Ascending aorta (tissue), 2 donors: ENCODE measurements around the gene KCND3. TPM values are rescaled to one million over a fixed set of nuclear protein-coding genes. Genes with fewer than 3 reads are reported as not detected.
A peak's percentile ranks its signal among the peaks of the same experiment; 100 is the strongest.

ENCODE experiments used
- DNase-seq, 2 donors: peaks; one replicate each; pipeline ENCODE4 v3.0.0-alpha.2; 2019; ENCODE audit warnings: low spot score in 2 of 2
- H3K27ac ChIP-seq, 2 donors: fragments of 200-600 bp; sonication (generic); one replicate each; pipeline ENCODE4 v1.5.1; 2016 to 2017; ENCODE audit warnings: mild to moderate bottlenecking in 1 of 2
- H3K27me3 ChIP-seq: fragments of 200-600 bp; sonication (generic); one replicate; pipeline ENCODE4 v1.5.1; 2017
- H3K36me3 ChIP-seq, 2 donors: fragments of 200-600 bp; sonication (generic); one replicate each; pipeline ENCODE4 v1.5.1; 2016
- H3K4me1 ChIP-seq, 2 donors: fragments of 200-600 bp; sonication (generic); one replicate each; pipeline ENCODE4 v1.5.1; 2016 to 2017; ENCODE audit warnings: mild to moderate bottlenecking in 1 of 2
- H3K4me3 ChIP-seq, 2 donors: fragments of 200-600 bp; sonication (generic); one replicate each; pipeline ENCODE4 v1.5.1; 2016 to 2017; ENCODE audit warnings: mild to moderate bottlenecking in 1 of 2
- H3K9me3 ChIP-seq, 2 donors: fragments of 200-600 bp; sonication (generic); one replicate each; pipeline ENCODE4 v1.5.1; 2016
- intact Hi-C: fragments of 100-400 bp; cut with DNase I; formaldehyde crosslinking; loops from one replicate; pipeline ENCODE4 v1.15.1; 2023
- total RNA-seq: library from RNA; depleted of rRNA; stranded (reverse); fragments of >200 nt; gene quantifications from one replicate; pipeline ENCODE4 v1.1.0, GENCODE V29; 2016
- TF ChIP-seq, protein P1 (sequence below), 3 experiments: fragments of 200-600 bp in 2 of 3; fragments of 450-650 bp in 1 of 3; sonication (generic) in 2 of 3; IDR thresholded peaks; one replicate each; pipeline ENCODE4 v1.5.1; 2016 to 2019; ENCODE audit warnings: antibody characterized with exemption in 3 of 3, mild to moderate bottlenecking in 1 of 3, moderate library complexity in 1 of 3

Gene KCND3
- total RNA-seq, 1 donor from 2014 or later: 13.3 TPM

DNA sequence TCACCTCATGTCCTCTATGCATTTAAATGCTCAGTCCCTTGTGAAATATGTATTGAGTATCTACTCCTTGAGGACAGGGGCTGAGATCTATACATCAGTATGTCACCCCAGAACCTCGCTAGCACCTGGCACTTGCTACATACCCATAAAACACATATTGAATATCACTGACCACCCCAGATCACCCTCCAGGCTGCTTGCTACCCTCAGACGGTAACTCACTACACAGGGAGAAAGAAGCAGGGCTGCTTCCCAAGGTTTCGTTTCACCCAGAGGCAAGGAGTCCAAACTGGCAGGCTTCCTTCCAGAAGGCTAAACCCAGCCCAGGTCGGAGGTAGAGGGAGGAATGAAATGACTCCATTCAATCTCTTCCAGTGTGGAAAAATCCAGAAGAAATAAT is 258.8 kb downstream of the KCND3 start:
- H3K4me1 ChIP-seq: peaks cover 0 to 5% of the 10 kb centered on the region in 2 donors
- TF ChIP-seq, protein P1, sequence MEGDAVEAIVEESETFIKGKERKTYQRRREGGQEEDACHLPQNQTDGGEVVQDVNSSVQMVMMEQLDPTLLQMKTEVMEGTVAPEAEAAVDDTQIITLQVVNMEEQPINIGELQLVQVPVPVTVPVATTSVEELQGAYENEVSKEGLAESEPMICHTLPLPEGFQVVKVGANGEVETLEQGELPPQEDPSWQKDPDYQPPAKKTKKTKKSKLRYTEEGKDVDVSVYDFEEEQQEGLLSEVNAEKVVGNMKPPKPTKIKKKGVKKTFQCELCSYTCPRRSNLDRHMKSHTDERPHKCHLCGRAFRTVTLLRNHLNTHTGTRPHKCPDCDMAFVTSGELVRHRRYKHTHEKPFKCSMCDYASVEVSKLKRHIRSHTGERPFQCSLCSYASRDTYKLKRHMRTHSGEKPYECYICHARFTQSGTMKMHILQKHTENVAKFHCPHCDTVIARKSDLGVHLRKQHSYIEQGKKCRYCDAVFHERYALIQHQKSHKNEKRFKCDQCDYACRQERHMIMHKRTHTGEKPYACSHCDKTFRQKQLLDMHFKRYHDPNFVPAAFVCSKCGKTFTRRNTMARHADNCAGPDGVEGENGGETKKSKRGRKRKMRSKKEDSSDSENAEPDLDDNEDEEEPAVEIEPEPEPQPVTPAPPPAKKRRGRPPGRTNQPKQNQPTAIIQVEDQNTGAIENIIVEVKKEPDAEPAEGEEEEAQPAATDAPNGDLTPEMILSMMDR (IDR thresholded peaks at IDR 0.05): no peak
- H3K4me3 ChIP-seq: no peak overlapping the region

DNA sequence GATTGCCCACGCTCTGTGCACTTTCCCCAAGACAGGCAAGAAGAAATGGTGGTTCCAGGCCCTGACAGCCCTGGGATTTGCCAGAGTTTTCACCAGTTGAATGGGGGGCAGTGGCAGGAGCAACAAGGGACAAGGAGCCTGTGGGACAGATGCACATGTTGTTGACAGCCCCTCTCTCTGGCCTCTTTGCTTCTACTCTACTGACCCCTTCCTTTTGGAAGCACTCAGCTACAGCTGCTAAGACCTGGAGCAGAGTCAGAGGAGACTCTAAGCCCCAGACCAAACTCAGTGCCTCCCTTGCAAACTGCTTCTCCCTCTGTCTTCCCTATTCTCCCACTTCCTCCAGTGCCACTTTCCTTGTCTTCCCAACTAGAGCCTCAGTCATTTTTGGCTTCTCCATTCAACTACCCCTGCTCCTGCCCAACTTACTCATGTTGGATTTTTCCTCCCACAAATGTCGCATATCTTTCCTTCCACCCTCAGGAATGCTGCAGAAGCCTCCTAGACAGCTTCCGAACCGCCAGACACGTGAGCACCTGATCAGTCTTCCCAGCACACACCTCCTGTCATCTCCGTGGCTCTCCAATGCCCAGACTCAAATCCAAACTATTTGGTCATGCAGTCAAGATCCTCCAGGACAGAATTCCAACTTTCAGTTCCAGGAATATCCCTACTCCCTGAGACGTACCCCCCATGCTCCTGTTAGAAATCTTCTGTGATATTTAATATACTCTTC is 259.4 kb downstream of the KCND3 start:
- Histone ChIP-seq H3K4me3 (no peak overlapping the region), H3K27ac (peak overlapping the region in 1 of 2 donors; percentile 6), H3K27me3 (no peaks in the 10 kb centered on the region), H3K36me3 (peaks cover 0 to 14% of the 10 kb centered on the region in 2 donors), H3K9me3 (no peaks in the 10 kb centered on the region), H3K4me1 (peaks cover 0 to 5% of the 10 kb centered on the region in 2 donors)
- intact Hi-C loops: loop anchor here (10.0 kb wide), 1 partner anchor 975 kb away; the partner anchor contains the start of gene RHOC
- DNase-seq: no peak
- TF ChIP-seq, protein P1 (IDR thresholded peaks at IDR 0.05): no peak

More for the DNA sequence above, 258.8 kb downstream of the KCND3 start:
- H3K36me3 ChIP-seq: peaks cover 0 to 14% of the 10 kb centered on the region in 2 donors
- H3K27ac ChIP-seq: no peak overlapping the region
- intact Hi-C loops: loop anchor here (10.0 kb wide), 1 partner anchor 974 kb away; the partner anchor contains the start of gene RHOC
- no peaks in the 10 kb centered on the region for H3K27me3 ChIP-seq
- peak in 1 of 2 donors; percentile 55 for DNase-seq
- no peaks in the 10 kb centered on the region for H3K9me3 ChIP-seq

DNA sequence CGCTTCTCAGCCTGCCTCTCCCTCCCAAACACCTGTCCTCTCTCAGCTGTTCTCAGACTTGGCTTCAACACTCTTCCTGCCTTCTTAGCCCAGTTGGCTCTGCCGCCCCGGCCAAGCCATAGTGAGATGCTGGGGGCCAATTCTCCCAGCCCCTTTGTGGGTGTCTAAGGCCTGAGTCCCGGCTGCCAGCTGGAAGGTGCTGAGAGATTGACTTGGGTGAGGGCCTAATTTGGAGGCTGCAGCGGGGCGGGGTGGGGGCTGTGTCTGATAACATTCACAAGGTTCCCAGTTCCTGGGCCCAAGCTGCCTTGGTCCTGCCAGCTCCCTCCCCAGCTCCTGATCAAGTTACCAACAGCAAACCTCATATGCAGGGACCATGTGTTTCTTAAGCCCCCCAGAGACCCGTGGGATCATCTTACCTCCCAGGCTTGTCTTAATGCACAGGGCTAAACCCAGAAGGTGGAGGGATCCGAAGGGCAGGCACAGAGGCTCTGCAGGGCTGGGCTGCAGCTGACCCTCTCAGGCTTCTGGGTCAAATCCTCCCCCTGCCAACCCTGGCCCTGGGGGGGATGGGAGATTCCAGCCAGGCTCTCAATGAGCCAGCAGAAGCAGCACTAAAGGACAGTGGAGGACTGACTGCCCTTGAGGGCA is 260.1 kb downstream of the KCND3 start:
- Histone ChIP-seq H3K9me3 (no peaks in the 10 kb centered on the region), H3K4me1 (peaks cover 0 to 5% of the 10 kb centered on the region in 2 donors), H3K36me3 (peaks cover 0 to 14% of the 10 kb centered on the region in 2 donors), H3K4me3 (no peak overlapping the region), H3K27me3 (no peaks in the 10 kb centered on the region), H3K27ac (peak overlapping the region; percentile 6 to 25)
- DNase-seq: peak in 1 of 2 donors; percentile 52
- intact Hi-C loops: no loop called here
- TF ChIP-seq, protein P1 (IDR thresholded peaks at IDR 0.05): no peak

DNA sequence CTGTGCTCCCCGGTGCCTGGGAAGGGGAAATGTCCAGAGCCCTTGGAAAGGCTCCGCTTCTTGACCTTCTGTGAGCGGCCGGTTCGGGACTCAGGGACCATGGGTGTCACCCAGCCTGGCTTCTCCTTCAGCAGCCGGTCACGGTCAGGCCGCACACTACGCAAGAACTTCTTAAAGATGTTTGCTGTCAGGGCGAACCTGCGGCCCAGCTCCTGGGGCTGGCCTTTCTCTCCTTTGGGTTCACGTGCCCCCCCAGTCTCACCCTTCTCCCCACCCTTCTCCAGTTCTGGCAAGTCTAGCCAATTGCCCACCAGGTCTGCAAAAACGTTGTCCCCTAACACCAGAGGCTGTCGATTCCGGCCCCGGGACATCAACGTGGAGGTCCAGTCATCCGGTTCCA is 262.4 kb downstream of the KCND3 start:
- no peak for DNase-seq
- H3K27ac ChIP-seq: no peak overlapping the region
- intact Hi-C loops: no loop called here

DNA sequence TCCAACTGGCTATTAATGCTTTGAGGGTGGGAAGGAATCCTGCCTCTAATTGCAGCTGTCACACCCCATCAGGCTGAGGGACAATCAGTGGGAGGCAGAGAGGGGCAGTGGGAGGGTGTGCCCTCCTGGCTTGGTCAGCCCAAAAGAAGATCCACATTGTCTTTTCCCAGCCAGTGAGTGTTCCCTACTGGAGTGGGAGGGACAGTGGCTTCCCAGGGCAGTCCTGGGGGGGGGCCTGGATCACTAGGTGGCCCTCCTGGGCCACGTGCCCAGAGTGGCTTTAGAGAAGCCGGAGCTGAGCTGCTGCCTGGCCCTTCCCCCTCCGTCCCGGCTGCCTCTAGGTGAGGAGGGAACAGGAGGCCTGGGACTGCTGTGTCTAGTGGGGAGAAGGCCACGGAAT is 264.3 kb downstream of the KCND3 start:
- no peak for DNase-seq
- H3K27ac ChIP-seq: no peak overlapping the region
- TF ChIP-seq, protein P1 (IDR thresholded peaks at IDR 0.05): no peak
- peaks cover 0 to 7% of the 10 kb centered on the region in 2 donors for H3K4me1 ChIP-seq
- intact Hi-C loops: no loop called here
- no peaks in the 10 kb centered on the region for H3K27me3 ChIP-seq
- H3K9me3 ChIP-seq: no peaks in the 10 kb centered on the region
- H3K36me3 ChIP-seq: peaks cover 0 to 14% of the 10 kb centered on the region in 2 donors
- H3K4me3 ChIP-seq: no peak overlapping the region

More for the DNA sequence above, 262.4 kb downstream of the KCND3 start:
- no peak overlapping the region for H3K4me3 ChIP-seq
- H3K27me3 ChIP-seq: no peaks in the 10 kb centered on the region
- TF ChIP-seq, protein P1 (IDR thresholded peaks at IDR 0.05): no peak
- H3K9me3 ChIP-seq: no peaks in the 10 kb centered on the region
- H3K36me3 ChIP-seq: peaks cover 0 to 14% of the 10 kb centered on the region in 2 donors
- peaks cover 0 to 6% of the 10 kb centered on the region in 2 donors for H3K4me1 ChIP-seq
